Keratinocyte (primary cell): ENCODE measurements around the gene ALKBH2. TPM values are rescaled to one million over a fixed set of nuclear protein-coding genes. Genes with fewer than 3 reads are reported as not detected.

Experiments used
- DNase-seq: peaks from one replicate; pipeline ENCODE4 v3.0.0-alpha.2; 2011; ENCODE audit warnings: low read depth, missing footprints, low spot score
- FAIRE-seq: peaks from 2 replicates; lab custom pipeline; 2011; peaks lifted over from hg19 to GRCh38; lab: Jason Lieb, UNC
- H2AFZ ChIP-seq: 2 replicates; pipeline ENCODE4 v1.6.0; 2012; ENCODE audit warnings: low read length, control low read depth, inconsistent platforms; ENCODE audit not compliant: control insufficient read depth
- H3K27ac ChIP-seq: 2 replicates; pipeline ENCODE4 v1.5.1; 2011; ENCODE audit warnings: low read length; ENCODE audit not compliant: control insufficient read depth, insufficient read depth
- H3K27me3 ChIP-seq: 3 replicates; pipeline ENCODE4 v1.6.0; 2011; ENCODE audit warnings: low read length; ENCODE audit not compliant: control insufficient read depth, insufficient read depth; ENCODE audit errors: extremely low read depth
- H3K36me3 ChIP-seq, 2 experiments: 2 replicates in 1 of 2; 3 replicates in 1 of 2; pipeline ENCODE4 v1.5.1; 2011; ENCODE audit warnings: low read length in 2 of 2, mild to moderate bottlenecking in 1 of 2; ENCODE audit not compliant: control insufficient read depth in 2 of 2, insufficient read depth in 2 of 2; ENCODE audit errors: extremely low read depth in 1 of 2
- H3K4me1 ChIP-seq: 3 replicates; pipeline ENCODE4 v1.5.1; 2011; ENCODE audit warnings: low read length; ENCODE audit not compliant: control insufficient read depth, insufficient read depth; ENCODE audit errors: extremely low read depth
- H3K4me2 ChIP-seq: 3 replicates; pipeline ENCODE4 v1.6.0; 2011; ENCODE audit warnings: low read depth, low read length; ENCODE audit not compliant: control insufficient read depth, insufficient read depth; ENCODE audit errors: extremely low read depth
- H3K4me3 ChIP-seq, 3 experiments: fragments of 200-600 bp in 1 of 3; sonication (generic) in 1 of 3; 2 replicates in 2 of 3; 3 replicates in 1 of 3; pipeline ENCODE4 v1.5.1; 2011 to 2016; ENCODE audit warnings: low read length in 3 of 3, mild to moderate bottlenecking in 3 of 3, control low read depth in 2 of 3, inconsistent platforms in 1 of 3, low read depth in 1 of 3, mixed read lengths in 1 of 3, mixed run types in 1 of 3, moderate library complexity in 1 of 3; ENCODE audit not compliant: control insufficient read depth in 2 of 3, insufficient read depth in 2 of 3; ENCODE audit errors: extremely low read depth in 1 of 3
- H3K79me2 ChIP-seq: 2 replicates; pipeline ENCODE4 v1.6.0; 2012; ENCODE audit warnings: low read length; ENCODE audit not compliant: control insufficient read depth, insufficient read depth
- H3K9ac ChIP-seq: 3 replicates; pipeline ENCODE4 v1.6.0; 2011; ENCODE audit warnings: low read length; ENCODE audit not compliant: control insufficient read depth, insufficient read depth; ENCODE audit errors: extremely low read depth
- H3K9me1 ChIP-seq: 3 replicates; pipeline ENCODE4 v1.6.0; 2011; ENCODE audit warnings: low read length; ENCODE audit not compliant: control insufficient read depth, insufficient read depth; ENCODE audit errors: extremely low read depth
- H3K9me3 ChIP-seq: 2 replicates; pipeline ENCODE4 v1.5.1; 2012; ENCODE audit warnings: low read depth, low read length; ENCODE audit not compliant: control insufficient read depth
- H4K20me1 ChIP-seq: 3 replicates; pipeline ENCODE4 v1.6.0; 2011; ENCODE audit warnings: low read length; ENCODE audit not compliant: control insufficient read depth, insufficient read depth; ENCODE audit errors: extremely low read depth
- EZH2 ChIP-seq: IDR thresholded peaks from one replicate; pipeline ENCODE4 v1.6.1; 2012; ENCODE audit warnings: inconsistent platforms, mild to moderate bottlenecking, low read length, moderate library complexity
- dilution Hi-C: fragments of 300-500 bp; cut with MboI; formaldehyde crosslinking; loops from one replicate; pipeline ENCODE4 v1.7.0; 2020; ENCODE audit warnings: low sequenced_read_pairs; ENCODE audit not compliant: extremely low pct_ligation_motif_present
- polyA plus RNA-seq, 5 experiments: library from polyadenylated mRNA; depleted of rRNA in 3 of 5; stranded (reverse) in 3 of 5; stranded (forward) in 1 of 5; unstranded in 1 of 5; fragments of >200 nt; gene quantifications; 1 replicate in 1 of 5; 2 replicates in 3 of 5; 3 replicates in 1 of 5; pipeline versions ENCODE4 v1.2.1 to v1.2.3, GENCODE V29; 2011 to 2012; ENCODE audit warnings: missing spikeins in 2 of 5, low read depth in 1 of 5, low replicate concordance in 1 of 5
- TF ChIP-seq, protein P1 (sequence below), 3 experiments: IDR thresholded peaks in 1 of 3; conservative IDR thresholded peaks in 1 of 3; optimal IDR thresholded peaks in 1 of 3; 2 replicates in 2 of 3; 3 replicates in 1 of 3; pipeline versions ENCODE3 to v1.5.1; 2011; ENCODE audit warnings: low read length in 3 of 3, mild to moderate bottlenecking in 3 of 3, moderate library complexity in 2 of 3, control low read depth in 1 of 3, inconsistent platforms in 1 of 3; ENCODE audit not compliant: insufficient read depth in 2 of 3; ENCODE audit errors: extremely low read depth in 1 of 3

The ALKBH2 gene
- polyA plus RNA-seq, 1 donor (not counting 4 experiments of a cell fraction or from before 2014, with no cell fraction given): 25.2 TPM

DNA sequence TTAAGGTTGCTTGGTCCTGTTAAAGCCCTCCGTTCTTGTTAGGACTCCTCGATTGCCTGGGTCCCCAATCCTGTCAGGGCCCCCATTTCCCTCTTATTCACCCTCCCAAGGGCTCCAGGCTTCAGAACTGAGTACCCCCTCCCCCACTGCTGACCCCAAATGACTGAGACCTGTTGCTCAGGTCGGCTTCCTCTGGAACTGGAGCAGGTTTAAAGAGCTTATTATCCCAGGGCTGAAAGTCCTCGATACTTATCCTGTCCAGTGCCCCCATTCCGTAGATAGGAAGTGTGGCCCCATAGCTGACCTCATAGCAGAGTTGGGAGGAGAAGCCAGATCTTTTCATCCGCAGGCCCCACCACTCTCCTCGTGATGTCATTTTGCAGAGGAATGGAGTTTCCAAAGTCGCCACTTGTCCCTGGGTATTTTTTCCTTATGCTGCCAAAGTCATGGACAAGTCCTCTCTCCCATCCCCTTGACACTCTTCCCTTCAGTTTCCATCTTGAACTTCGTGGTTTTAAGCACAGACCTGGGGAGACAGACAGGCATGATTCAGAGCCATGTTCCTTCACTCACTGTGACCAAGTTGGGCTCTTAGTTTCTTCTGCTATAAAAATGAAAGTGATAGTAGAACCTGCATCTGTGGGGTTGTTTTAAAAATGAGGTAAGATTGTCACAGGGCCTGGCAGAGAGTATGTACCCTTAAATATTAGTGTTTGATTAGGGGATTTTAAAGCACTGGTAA, 39.7 kb downstream of the ALKBH2 start:
- dilution Hi-C loops: no loop called here
- Histone ChIP-seq H3K79me2 (peaks cover 2% of the 10 kb centered on the region), H3K27ac (no peak overlapping the region), H3K9ac (peak overlapping the region; percentile 84), H3K9me3 (no peaks in the 10 kb centered on the region), H3K27me3 (no peaks in the 10 kb centered on the region), H3K9me1 (no peaks in the 10 kb centered on the region), H3K4me2 (peak overlapping the region; percentile 93), H3K4me1 (peaks cover 9% of the 10 kb centered on the region), H2AFZ (peak overlapping the region; percentile 80), H3K4me3 (peak overlapping the region; percentile 74 to 96 (median 79)), H4K20me1 (no peaks in the 10 kb centered on the region), H3K36me3 (peaks cover 0 to 3% of the 10 kb centered on the region in 2 experiments)
- FAIRE-seq (no peak), DNase-seq (no peak)
- TF ChIP-seq, protein P1, sequence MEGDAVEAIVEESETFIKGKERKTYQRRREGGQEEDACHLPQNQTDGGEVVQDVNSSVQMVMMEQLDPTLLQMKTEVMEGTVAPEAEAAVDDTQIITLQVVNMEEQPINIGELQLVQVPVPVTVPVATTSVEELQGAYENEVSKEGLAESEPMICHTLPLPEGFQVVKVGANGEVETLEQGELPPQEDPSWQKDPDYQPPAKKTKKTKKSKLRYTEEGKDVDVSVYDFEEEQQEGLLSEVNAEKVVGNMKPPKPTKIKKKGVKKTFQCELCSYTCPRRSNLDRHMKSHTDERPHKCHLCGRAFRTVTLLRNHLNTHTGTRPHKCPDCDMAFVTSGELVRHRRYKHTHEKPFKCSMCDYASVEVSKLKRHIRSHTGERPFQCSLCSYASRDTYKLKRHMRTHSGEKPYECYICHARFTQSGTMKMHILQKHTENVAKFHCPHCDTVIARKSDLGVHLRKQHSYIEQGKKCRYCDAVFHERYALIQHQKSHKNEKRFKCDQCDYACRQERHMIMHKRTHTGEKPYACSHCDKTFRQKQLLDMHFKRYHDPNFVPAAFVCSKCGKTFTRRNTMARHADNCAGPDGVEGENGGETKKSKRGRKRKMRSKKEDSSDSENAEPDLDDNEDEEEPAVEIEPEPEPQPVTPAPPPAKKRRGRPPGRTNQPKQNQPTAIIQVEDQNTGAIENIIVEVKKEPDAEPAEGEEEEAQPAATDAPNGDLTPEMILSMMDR (optimal IDR thresholded peaks at IDR 0.05 in 1 of 3, IDR thresholded peaks at IDR 0.05 in 1 of 3, conservative IDR thresholded peaks at IDR 0.05 in 1 of 3; ENCODE audit: extremely low read depth in 1 of 3, insufficient read depth in 2 of 3, low read length in 3 of 3): no peak
- no peak for TF ChIP-seq EZH2

DNA sequence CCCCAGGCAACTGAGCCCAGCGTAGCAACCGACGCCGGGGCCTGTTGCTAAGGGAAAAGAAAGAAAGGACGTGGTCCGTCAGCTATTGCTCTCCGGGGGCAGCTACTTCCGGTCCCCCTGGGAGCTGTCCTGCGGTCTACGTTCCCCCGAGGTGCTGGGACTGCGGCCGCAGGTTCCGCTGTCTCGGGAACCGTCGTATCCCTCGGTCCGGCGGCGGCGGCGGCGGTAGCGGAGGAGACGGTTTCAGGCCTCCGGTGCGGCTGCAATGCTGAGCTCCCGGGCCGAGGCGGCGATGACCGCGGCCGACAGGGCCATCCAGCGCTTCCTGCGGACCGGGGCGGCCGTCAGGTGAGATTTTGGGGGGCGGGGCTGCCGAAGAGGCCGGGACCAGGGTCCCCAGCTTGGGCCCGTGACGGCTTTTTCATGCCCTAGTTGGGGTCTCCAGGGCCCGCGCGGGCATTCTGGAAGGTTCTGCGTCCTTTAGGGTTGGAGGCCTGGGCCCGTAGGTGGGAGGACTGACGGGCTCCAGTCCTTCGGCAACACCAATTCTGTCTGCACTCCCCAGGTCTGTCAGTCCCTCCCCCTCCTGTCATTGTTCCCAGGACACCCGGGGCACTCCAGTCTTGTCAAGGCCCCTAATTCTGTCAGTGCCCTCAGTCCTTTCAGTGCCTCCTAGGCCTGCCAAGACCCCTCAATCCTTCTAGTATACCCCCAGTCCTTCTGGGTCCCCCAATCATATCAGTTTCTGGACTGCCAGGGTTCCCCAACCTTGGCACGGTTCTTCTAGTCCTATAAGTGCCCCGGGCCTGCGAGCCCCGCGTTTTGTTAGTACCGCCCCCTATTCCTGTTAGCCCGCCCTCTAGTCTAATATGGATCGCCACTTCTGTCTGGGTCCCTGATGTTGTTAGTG, 40.6 kb downstream of the ALKBH2 start, which contains the start of gene USP30:
Gene USP30, plus strand, starts transcription at position 163 of the 910 bp plus-strand sequence. Its CDS starts 103 bp downstream, at position 266.
- H3K4me3 ChIP-seq: peak within 1 kb of the TSS; percentile 74 to 96 (median 79)
- H4K20me1 ChIP-seq: no peaks in the 10 kb centered on the region
- H3K9ac ChIP-seq: peak within 1 kb of the TSS; percentile 84
- H3K27ac ChIP-seq: peak within 1 kb of the TSS; percentile 47
- H3K9me3 ChIP-seq: no peaks in the 10 kb centered on the region
- FAIRE-seq: no peak
- H3K4me1 ChIP-seq: peaks cover 9% of the 10 kb centered on the region
- TF ChIP-seq, protein P1 (optimal IDR thresholded peaks at IDR 0.05 in 1 of 3, IDR thresholded peaks at IDR 0.05 in 1 of 3, conservative IDR thresholded peaks at IDR 0.05 in 1 of 3; ENCODE audit: extremely low read depth in 1 of 3, insufficient read depth in 2 of 3, low read length in 3 of 3): no peak
- no peak for TF ChIP-seq EZH2
- peaks cover 2% of the 10 kb centered on the region for H3K79me2 ChIP-seq
- H2AFZ ChIP-seq: peak within 1 kb of the TSS; percentile 80
- DNase-seq: peak; percentile 23
- peaks cover 0 to under 1% of the 10 kb centered on the region in 2 experiments for H3K36me3 ChIP-seq
- no peaks in the 10 kb centered on the region for H3K9me1 ChIP-seq
- dilution Hi-C loops: no loop called here
- no peaks in the 10 kb centered on the region for H3K27me3 ChIP-seq
- peak within 1 kb of the TSS; percentile 93 for H3K4me2 ChIP-seq
